Measurements from ENCODE around the gene GADD45GIP1.
"Not testable (repeated sequence)": the region's sequence is repeated elsewhere in the genome, so short reads cannot be mapped to it uniquely, and the experiment has no call there.

GADD45GIP1 gene

DNA sequence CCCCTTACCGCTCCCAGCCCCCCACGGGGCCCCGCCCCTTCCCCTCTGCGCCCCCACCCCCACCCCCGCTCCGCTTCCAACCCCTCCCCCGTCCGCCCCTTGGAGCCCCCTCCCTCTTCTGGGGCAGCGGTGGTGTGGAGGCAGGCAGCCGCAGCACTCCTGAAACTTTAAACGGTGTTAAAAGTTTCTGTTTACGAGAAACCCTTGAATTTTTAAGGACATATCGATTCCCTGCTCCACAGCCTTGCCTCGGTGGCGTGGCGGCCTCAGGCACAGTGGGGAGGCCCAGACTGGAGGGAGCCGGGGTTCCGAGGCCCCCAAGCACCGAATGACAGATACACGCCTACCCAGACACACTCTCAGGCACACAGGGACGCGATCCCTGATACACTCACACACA, 33.4 kb upstream of the GADD45GIP1 start:
- no peak for DNase-seq (ENCODE audit: low read depth in 2 of 2)

DNA sequence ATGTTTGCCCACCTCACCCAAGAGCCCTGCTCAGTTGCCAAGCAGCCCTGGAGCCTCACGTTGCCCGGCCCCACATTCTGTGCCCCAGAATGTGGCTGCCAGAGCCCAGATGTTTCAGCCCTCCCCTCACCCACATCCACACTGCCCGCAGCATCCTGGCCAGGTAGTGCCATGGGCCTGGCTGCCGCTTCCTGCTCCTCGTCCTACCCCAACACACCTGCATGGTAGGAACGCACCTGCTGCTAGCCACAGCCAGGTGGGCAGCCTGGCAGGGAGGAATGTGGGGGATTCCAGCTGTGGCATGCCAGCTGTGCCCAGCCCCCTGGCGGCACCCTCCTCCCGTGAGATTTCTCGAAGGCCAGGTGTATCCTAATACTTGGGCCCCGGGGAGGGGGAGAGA, 30.8 kb upstream of the GADD45GIP1 start:
- no peak for DNase-seq (ENCODE audit: low read depth in 2 of 2)

DNA sequence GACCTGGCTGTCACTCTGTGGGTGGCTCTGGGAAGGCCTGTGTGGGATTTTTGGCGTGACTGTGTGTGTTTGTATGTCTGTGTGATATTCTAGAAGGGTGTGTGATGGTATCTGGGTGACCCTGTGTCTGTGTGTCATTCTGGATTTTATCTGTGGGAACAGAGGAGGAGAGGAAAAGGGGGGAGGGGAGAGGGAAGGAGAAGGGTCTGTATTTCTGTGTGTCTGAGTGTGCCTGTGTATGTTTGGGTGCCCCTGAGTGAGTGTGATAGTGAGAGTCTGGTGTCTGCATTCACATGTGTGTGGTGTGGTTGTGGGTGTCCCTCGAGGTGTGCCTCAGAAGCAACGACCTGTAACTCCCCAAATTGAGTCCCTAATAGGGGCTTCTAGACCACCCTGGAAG, 30.2 kb upstream of the GADD45GIP1 start:
- no peak for DNase-seq (ENCODE audit: low read depth in 2 of 2)

DNA sequence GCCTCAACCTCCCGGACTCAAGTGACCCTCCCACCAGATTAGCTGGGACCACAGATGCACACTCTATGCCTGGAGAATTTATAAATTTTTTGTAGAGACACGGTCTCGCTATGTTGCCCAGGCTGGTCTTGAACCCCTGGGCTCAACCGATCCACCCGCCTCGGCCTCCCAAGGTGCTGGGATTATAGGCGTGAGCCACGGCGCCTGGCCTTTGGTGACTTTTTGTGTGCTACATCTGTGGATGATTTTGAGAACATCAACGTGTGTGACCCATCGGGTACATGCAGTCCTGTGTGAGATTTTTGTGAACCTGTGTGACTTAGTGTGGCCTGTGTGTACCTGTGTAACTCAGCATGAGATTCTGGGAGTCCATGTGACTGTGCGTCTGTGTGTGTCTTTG, 29.7 kb upstream of the GADD45GIP1 start:
- DNase-seq (ENCODE audit: low read depth in 2 of 2): no peak

DNA sequence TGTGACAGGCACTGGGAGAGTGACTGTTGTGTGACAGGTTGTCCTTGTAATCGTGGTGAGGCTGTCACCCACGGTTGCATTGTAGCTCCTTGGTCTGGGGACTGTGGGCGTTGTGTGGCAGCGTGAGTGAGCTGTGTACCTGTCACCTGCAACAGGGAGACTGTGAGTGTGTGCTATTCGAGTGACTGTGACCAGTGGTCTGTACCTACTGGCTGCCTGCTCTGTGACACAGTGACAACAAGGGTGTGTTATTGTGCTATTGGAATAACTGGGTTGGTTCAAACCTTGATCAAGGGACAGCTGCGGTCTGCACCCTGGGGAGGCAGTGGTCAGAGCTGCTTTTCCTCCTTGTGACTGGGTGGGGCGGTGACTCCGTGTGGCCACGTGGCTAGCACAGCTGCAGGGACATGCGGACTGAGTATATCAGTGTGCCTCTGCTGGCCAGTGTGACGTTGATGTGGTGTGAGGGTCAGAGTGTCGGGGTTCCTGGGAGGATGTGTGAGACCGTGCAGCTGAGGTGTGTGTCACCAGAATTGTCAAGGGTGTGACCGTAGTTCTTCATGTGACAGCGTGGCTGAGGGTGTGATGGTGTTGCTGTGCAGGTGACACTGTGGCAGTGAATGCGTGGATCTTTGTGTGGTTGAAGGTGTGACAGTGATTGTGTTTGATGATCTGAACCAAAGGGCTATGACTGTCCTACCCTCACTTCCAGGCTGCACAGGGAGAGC, 28.2 kb upstream of the GADD45GIP1 start:
- peak in 1 of 2 donors; percentile 20 for DNase-seq (ENCODE audit: low read depth in 2 of 2)

DNA sequence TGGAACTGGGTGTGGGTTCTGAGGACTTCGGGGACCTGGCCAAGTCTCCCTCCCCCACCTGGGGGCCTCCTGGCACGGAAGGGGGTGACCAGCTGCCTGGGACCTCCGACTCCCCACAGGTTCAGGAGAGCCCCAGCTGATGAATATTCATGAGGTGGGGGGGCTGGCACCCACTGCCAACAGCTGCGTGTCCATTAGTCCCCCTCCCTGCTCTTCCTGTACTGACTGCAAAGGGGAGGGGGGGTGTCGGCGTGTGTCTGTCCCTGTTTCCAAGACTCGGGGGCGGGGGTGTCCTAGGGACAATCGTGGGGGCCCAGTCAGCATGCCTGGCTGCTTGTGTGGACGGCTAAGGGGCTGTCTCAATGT, 27.6 kb upstream of the GADD45GIP1 start:
- DNase-seq (ENCODE audit: low read depth in 2 of 2): no peak

DNA sequence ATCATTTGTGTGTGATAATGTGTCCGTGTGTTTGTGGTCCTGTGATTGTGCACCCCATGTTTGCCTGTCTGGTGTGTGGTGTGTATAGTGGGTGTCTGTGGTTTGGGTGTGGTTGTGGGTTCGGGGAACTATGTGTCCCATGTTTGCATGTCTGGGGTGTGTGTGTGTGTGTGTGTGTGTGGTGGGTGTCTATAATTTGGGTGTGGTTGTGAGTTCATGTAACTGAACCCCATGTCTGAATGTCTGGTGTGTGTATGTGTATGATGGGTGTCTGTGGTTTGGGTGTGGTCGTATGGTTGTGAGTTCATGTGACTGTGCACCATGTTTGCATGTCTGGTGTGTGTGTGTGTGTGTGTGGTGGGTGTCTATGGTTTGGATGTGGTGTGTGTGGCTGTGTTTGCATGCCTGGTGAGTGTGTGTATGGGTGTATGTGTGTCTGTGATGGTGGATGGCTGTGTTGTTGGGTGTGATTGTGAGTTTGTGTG, 27.2 kb upstream of the GADD45GIP1 start:
- no peak for DNase-seq (ENCODE audit: low read depth in 2 of 2)

DNA sequence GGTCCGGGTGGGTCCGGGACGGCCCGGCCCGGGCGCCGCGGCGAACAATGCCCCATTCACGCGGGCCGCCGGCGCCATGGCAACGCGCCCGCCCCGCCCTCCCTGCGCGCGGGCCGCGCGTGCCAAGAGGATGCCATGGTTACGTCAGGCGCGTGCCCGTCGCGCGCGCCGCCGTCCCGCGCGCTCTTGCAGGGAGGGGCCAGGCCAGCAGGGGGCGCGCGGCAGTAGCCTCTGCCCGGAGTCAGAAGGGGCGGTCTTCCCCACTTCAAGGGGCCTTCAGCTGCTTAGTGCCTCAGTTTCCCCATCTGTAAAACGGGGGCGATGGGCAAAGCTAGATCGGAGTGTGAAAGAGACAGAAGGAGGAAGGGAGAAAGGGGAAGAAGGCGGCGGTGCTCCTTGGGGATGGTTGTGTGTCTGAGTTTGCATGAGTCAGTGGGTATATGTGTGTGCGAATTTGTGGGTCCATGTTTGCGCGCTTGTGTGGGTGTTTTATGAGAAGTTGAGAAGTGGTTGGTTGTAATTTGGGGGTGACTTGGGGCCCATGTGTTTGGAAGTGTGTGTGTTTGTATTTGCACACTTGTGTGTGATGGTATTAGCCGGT, 26.6 kb upstream of the GADD45GIP1 start:
- peak; percentile 64 to 71 for DNase-seq (ENCODE audit: low read depth in 2 of 2)

DNA sequence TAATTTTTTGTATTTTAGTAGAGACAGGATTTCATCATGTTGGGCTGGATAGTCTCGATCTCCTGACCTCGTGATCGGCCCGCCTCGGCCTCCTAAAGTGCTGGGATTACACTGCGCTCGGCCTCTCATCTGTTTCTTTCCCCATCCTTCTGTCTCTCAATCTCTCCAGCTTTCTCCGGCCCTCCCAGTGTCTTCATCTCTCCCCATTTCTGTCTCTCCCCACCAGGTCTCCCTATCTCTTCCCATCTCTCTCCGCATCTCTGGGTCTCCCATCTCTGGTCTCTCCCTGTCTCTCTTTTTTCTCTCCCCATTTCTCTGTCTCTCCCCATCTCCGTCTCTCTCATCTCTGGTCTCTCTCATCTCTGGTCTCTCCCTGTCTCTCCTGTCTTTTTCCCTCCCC, 26.1 kb upstream of the GADD45GIP1 start:
- DNase-seq (ENCODE audit: low read depth in 2 of 2): no peak

DNA sequence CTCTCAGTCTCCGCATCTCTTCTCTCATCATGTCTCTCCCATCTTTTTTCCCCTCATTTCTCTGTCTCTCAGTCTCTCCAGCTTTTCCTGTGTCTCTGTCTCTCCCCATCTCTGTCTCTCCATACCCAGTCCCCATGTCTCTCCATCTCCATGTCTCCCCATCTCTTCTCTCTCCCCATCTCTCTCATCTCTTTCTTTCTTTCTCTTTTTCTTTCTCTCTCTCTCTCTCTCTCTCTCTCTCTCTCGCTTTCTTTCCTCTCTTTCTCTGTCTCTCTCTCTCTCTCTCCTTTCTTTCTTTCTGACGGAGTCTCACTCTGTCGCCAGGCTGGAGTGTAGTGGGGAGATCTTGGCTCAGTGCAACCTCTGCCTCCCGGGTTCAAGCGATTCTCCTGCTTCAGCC, 25.6 kb upstream of the GADD45GIP1 start:
- DNase-seq (ENCODE audit: low read depth in 2 of 2): no peak

DNA sequence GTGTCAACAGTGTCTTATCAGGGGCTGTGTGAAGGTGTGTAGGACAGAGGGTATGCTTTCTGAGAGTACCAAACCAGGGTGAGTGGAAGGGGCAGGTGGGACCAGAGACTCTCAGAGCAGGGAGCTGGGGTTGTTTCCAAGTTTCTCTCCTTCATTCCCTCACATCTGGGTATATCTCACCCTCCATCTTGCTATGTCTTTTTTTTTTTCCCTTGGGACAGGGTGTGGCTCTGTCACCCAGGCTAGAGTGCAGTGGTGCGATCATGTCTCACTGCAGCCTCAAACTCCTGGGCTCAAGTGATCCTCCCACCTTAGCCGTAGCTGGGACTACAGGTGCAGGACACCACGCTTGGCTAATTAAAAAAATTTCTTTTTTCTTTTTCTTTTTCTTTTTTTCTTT, 23.0 kb upstream of the GADD45GIP1 start:
- DNase-seq (ENCODE audit: low read depth in 2 of 2): no peak

DNA sequence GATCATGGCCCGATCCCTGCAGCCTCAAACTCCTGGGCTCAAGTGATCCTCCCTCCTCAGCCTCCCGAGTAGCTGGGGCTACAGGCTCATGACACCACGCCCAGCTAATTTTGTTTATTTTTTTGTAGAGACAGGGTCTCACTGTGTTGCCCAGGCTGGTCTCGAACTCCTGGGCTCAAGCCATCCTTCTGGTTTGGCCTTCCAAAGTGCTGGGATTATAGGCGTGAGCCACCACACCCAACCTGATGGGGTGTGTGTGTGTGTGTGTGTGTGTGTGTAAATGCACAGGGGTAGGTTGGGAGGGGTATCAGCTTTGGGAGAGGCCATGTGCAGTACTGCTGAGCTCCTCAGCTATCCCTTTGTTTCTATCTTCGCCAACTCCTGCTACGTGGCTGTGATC, 19.1 kb upstream of the GADD45GIP1 start:
- not testable (repeated sequence) for DNase-seq (ENCODE audit: low read depth in 2 of 2)

DNA sequence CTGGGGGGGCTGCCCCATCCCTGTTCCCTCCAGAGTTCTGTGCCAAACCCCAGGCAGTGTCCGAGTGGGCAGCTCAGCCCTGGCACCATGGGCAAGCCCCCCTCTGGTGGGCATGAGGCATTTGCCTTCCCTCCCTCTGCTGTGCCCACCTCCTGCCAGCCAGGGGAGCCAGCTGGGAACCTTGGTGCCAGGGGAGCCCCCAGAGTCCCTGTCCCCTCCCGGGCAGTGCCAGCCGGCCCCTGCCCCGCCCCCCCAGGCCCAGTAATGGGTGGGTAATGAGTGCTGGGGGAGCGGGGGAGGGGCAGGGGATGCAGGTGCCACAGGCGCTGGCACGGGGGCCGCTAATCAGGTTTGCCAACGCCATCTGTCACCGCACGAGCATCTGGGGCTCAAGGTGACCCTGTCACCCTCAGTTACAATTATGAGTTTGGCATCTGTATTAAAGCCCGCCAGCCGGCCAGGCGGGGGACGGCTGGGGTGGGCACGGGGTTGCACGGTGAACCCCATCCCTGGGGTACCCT, 18.3 kb upstream of the GADD45GIP1 start:
- DNase-seq (ENCODE audit: low read depth in 2 of 2): no peak

DNA sequence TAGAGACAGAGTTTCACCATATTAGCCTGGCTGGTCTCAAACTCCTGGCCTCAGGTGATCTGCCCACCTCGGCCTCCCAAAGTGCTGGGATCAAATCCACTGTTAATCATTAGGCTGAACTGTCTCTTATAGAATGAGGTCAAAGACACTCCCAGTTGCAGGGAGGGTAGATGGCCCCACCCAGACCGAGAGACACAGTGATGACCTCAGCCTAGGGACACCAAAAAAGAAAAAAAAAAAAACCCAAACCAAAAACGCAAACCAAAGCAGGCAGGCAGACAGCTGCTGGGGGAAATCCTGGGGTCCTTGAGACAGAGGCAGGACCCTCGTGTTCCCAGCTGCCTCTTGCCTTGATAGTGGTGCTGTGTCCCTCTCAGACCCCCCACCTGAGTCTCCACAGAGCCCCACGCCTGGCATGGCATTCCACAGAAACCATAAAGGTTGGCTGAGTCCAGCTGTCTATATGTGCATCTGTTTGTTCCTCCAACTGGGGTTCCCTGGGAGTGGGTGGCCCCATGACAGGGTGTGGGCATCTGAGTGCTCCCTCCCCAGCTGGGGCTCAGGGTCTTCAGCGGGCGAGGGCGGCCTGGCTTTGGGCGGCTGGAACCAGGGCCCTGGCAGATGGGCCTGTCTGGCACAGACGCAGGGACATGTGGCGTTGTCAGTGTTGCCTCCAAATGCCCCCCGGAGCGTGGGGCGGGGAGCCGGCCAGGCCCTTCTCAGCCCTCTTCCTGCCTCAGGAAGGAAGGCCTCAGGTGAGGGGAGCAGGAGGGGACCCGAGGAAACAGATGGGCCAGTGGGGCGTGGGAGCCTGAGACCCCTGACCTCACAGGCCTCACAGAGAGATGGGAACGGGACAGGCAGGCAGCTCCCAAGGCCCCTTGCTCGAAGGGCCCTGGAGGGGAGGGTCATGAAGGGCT, 17.5 kb upstream of the GADD45GIP1 start:
- no peak for DNase-seq (ENCODE audit: low read depth in 2 of 2)

DNA sequence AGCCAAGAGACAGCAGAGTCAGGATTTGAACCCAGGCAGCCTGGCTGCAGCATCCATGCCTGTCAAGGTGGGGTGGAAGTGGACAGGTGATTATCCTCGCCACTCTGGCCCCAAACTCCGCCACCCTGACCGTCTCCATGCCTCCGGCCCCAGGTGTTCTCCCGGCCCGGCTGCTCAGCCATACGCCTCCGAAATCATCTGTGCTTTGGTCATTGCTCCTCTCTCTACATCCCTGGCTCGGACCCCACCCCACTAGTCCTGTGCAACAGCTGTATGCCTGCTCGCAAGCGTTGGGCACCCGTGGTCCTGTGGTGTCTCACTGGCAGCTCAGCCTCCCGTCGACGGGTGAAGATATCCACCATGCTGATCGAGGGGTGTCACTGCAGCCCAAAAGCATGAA, 16.2 kb upstream of the GADD45GIP1 start:
- no peak for DNase-seq (ENCODE audit: low read depth in 2 of 2)

DNA sequence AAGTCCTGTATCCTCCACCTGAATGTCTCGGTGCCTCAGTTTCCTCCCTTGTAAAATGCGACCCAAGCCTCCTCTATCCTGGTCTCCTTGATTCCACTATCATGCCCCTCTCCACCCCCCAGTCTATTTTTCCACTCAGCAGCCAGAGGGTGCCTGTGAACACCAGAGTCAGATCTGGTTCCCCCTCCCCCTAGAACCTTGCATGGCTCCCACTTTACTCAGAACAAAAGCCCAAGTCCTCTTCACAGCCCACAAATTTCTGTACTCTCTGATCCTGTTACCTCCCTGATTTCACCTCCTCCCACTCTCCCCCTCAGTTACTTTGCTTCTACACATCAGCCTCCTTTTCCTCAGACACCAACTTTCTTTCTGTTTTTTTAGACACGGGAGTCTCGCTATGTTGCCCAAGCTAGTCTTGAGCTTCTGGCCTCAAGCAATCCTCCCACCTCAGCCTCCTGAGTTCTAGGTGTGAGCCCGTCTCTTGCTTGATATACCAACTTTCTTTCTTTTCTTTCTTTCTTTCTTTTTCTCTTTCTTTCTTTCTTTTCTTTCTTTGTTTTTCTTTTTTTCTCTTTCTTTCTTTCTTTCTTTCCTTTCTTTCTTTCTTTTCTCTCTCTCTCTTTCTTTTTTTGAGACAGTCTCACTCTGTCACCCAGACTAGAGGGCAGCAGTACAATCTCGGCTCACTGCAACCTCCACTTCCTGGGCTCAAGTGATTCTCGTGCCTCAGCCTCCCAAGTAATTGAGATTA, 13.2 kb upstream of the GADD45GIP1 start:
- DNase-seq (ENCODE audit: low read depth in 2 of 2): no peak

DNA sequence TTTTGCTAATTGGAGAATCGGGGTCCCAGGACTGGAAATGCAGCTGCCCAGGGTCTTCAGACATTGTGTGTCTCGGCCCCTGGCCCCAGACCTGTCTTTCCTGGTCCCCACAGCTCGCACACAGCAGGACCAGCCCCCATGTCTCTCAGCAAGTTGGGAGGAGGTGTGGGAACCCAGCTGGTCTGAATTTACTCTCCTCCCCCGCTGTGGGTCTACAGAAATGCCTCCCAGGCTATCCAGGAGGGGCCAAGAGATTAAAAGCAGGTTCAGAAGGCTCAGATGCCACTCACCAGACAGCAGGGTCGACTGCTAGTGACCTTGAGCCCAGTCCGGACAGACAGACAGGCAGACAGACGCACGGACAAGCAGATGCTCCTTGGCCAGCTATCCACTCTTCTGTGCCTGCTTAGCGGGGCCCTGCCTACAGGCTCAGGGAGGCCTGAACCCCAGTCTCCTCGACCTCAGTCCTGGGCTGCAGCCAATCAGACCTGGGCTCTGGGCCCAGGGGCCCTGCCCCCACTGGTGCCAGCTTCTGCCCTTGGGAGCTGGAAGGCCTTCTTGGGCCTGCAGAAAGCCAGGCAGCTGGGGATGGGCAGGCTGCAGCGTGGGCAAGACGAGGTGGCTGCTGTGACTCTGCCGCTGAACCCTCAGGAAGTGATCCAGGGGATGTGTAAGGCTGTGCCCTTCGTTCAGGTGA, 12.4 kb upstream of the GADD45GIP1 start, which contains the start of gene DAND5:
TSS of gene DAND5 (plus strand) at position 285 of the 697 bp plus-strand sequence. CDS start at position 370, 85 bp downstream.
- no peak for DNase-seq (ENCODE audit: low read depth in 2 of 2)

DNA sequence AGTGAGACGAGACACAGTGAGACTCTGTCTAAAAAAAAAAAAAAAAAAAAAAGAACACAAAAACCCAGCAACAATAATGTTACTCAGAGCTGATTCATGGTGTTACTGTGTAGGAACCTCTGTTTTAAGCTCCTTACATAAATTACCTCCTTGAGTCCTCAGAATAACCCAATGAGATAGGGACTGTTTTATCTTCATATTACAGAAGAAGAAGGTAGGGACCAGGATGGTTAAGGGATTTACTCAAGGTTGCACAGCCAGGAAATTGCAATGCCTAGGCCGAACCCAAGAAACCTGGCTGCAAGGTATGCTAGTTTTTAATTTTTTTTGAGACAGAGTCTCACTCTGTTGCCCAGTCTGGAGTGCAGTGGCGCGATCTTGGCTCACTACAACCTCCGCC, 10.9 kb upstream of the GADD45GIP1 start:
- no peak for DNase-seq (ENCODE audit: low read depth in 2 of 2)

DNA sequence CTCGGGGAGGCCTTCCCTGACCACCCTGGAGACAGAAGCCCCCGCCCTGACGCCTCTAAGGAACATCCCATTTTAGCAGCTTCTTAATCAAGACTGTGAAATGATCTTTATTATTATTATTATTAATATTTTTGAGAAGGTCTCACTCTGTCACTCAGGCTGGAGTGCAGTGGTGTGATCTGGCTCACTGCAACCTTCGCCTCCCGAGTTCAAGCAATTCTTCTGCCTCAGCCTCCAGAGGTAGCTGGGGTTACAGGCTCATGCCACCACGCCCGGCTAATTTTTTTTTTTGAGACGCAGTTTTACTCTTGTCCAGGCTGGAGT, 8.8 kb upstream of the GADD45GIP1 start:
- no peak for DNase-seq (ENCODE audit: low read depth in 2 of 2)

DNA sequence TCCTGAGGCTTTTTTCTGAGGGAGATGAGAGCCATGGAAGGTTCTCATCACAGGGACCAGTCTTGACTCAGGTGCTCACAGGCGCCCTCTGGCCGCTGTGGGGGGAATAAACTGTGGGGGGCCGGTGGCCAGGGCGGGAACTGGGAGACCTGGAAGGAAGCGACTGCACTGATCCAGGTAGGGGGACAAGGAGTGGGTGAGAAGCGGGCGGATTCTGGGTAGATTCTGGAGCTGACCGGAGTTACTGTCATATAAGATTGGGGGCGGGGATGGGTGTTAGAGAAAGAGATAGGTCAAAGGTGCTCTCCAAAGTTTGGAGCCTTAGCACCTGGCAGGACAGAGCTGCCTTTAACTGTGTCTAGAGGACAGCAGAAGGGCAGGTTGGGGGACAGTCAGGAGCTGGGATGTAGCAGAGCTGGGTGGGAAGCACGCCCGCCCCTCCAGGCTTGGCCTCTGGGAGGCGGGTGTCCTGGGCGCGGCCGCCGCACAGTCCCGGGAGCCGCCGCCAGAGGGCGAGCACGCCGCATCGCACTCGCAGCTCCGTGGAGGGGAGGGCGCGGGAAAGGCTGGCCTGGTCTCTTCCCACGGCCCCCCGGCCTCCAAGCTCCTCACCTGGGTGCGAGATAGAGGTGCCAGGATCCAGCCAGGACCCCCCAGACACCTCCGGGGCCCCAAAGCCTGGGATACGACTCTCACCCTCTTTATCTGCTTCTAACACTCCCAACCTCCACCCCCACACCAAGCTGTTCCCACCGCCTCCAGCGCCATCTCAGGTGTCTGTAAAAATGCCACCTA, 8.2 kb upstream of the GADD45GIP1 start:
- peak; percentile 56 to 63 for DNase-seq (ENCODE audit: low read depth in 2 of 2)

All from stimulated activated CD8-positive, alpha-beta memory T cell treated with anti-CD3 and anti-CD28 coated beads, Interleukin-7, amount 100 ng/mL, for 1 hour (primary cell).